GM12891 (cell line): ENCODE data around the gene IKZF4.

Source experiments
- PAX5 ChIP-seq: IDR thresholded peaks from 2 replicates; pipeline ENCODE4 v1.6.1; 2011; ENCODE audit warnings: low read length, moderate library complexity, mild to moderate bottlenecking; ENCODE audit not compliant: insufficient read depth, severe bottlenecking
- POLR2A ChIP-seq: IDR thresholded peaks from 2 replicates; pipeline ENCODE4 v1.6.1; 2011; ENCODE audit warnings: low read depth, low read length, control low read depth
- POLR2AphosphoS5 ChIP-seq: IDR thresholded peaks from 2 replicates; pipeline ENCODE4 v1.6.1; 2011; ENCODE audit warnings: low read depth, low read length, control low read depth
- POU2F2 ChIP-seq: IDR thresholded peaks from 2 replicates; pipeline ENCODE4 v1.6.1; 2011; ENCODE audit warnings: low read depth, mild to moderate bottlenecking, control low read depth, low read length, moderate library complexity
- SPI1 ChIP-seq: IDR thresholded peaks from 2 replicates; pipeline ENCODE4 v1.6.1; 2011; ENCODE audit warnings: low read depth, low read length, control low read depth
- TAF1 ChIP-seq: IDR thresholded peaks from 2 replicates; pipeline ENCODE4 v1.6.1; 2011; ENCODE audit warnings: low read depth, low read length, control low read depth

GRCh38 chr12:55995366-55995765 lies 25.5 kb upstream of the IKZF4 start:
- no peak for TF ChIP-seq TAF1
- no peak for TF ChIP-seq POLR2A
- no peak for TF ChIP-seq POLR2AphosphoS5
- no peak for TF ChIP-seq SPI1
- TF ChIP-seq PAX5, result no peak
- no peak for TF ChIP-seq POU2F2
